ENCODE results near the gene RASGEF1C.
"Not testable (repeated sequence)": the region's sequence is repeated elsewhere in the genome, so short reads cannot be mapped to it uniquely, and the experiment has no call there.

RASGEF1C gene

GRCh38 chr5:180095545-180095944 is 113.5 kb downstream of the RASGEF1C start:
- TF ChIP-seq CTCF (IDR thresholded peaks at IDR 0.05; ENCODE audit: low read depth, low read length), result no peak
- peak in 1 of 2 donors; percentile 7 for DNase-seq (ENCODE audit: low read depth in 2 of 2)
- H3K4me3 ChIP-seq (replicated peaks in 1 of 2; ENCODE audit: low read depth in 2 of 2, low read length in 2 of 2), result no peak overlapping the region

- no peak for TF ChIP-seq CTCF (IDR thresholded peaks at IDR 0.05; ENCODE audit: low read depth, low read length)
- H3K4me3 ChIP-seq (replicated peaks in 1 of 2; ENCODE audit: low read depth in 2 of 2, low read length in 2 of 2), result no peak overlapping the region
- no peak for DNase-seq (ENCODE audit: low read depth in 2 of 2)
Measured at GRCh38 chr5:180093651-180094382, 115.2 kb downstream of the RASGEF1C start.

- TF ChIP-seq CTCF (IDR thresholded peaks at IDR 0.05; ENCODE audit: low read depth, low read length), result no peak
- no peak for DNase-seq (ENCODE audit: low read depth in 2 of 2)
- H3K4me3 ChIP-seq (replicated peaks in 1 of 2; ENCODE audit: low read depth in 2 of 2, low read length in 2 of 2), result no peak overlapping the region
Measured at GRCh38 chr5:180093241-180093640, 115.8 kb downstream of the RASGEF1C start.

GRCh38 chr5:180090769-180091546 is 118.1 kb downstream of the RASGEF1C start:
- DNase-seq (ENCODE audit: low read depth in 2 of 2), result peak; percentile 33 to 41
- H3K4me3 ChIP-seq (replicated peaks in 1 of 2; ENCODE audit: low read depth in 2 of 2, low read length in 2 of 2), result peak overlapping the region in 1 of 2 donors; percentile 28
- TF ChIP-seq CTCF (IDR thresholded peaks at IDR 0.05; ENCODE audit: low read depth, low read length), result peak; percentile 25

- peak; percentile 56 for TF ChIP-seq CTCF (IDR thresholded peaks at IDR 0.05; ENCODE audit: low read depth, low read length)
- DNase-seq (ENCODE audit: low read depth in 2 of 2), result peak; percentile 71 to 82
- peak overlapping the region; percentile 56 to 57 for H3K4me3 ChIP-seq (replicated peaks in 1 of 2; ENCODE audit: low read depth in 2 of 2, low read length in 2 of 2)
Measured at GRCh38 chr5:180090098-180090768, 118.8 kb downstream of the RASGEF1C start.

- DNase-seq (ENCODE audit: low read depth in 2 of 2), result not testable (repeated sequence)
- peak overlapping the region in 1 of 2 donors; percentile 57 for H3K4me3 ChIP-seq (replicated peaks in 1 of 2; ENCODE audit: low read depth in 2 of 2, low read length in 2 of 2)
Measured at GRCh38 chr5:180089628-180090027, 119.4 kb downstream of the RASGEF1C start.

- no peak overlapping the region for H3K4me3 ChIP-seq (replicated peaks in 1 of 2; ENCODE audit: low read depth in 2 of 2, low read length in 2 of 2)
- DNase-seq (ENCODE audit: low read depth in 2 of 2), result no peak
- no peak for TF ChIP-seq CTCF (IDR thresholded peaks at IDR 0.05; ENCODE audit: low read depth, low read length)
Measured at GRCh38 chr5:180088561-180088960, 120.5 kb downstream of the RASGEF1C start.

Measured in cardiac fibroblast (primary cell).